GM18505 (cell line): ENCODE results near the gene LLCFC1.

Experiments
- ATAC-seq: cut with Tn5 transposase; IDR thresholded peaks from one replicate; pipeline ENCODE4 v1.9.1; 2021; ENCODE audit not compliant: unreplicated experiment
- POLR2A ChIP-seq: IDR thresholded peaks from 4 replicates; pipeline ENCODE4 v1.6.1; 2011; ENCODE audit warnings: borderline replicate concordance; ENCODE audit not compliant: insufficient read depth, insufficient read length; ENCODE audit errors: extremely low read depth

LLCFC1 gene

GRCh38 chr7:142939226-142939910 lies at the start of gene LLCFC1:
LLCFC1 (plus strand) TSS chr7:142939484; CDS start chr7:142939622, 138 bp downstream.
- no peak for TF ChIP-seq POLR2A
- peak; percentile 56 for ATAC-seq

GRCh38 chr7:142889816-142890215 lies 49.5 kb upstream of the LLCFC1 start:
- no peak for ATAC-seq
- TF ChIP-seq POLR2A: no peak

GRCh38 chr7:142890874-142891485 lies 48.3 kb upstream of the LLCFC1 start:
- ATAC-seq: no peak

GRCh38 chr7:142891490-142892082 lies 47.7 kb upstream of the LLCFC1 start:
- no peak for TF ChIP-seq POLR2A
- no peak for ATAC-seq

More at GRCh38 chr7:142890874-142891485, 48.3 kb upstream of the LLCFC1 start:
- TF ChIP-seq POLR2A: no peak

GRCh38 chr7:142892951-142893350 lies 46.3 kb upstream of the LLCFC1 start:
- TF ChIP-seq POLR2A: no peak
- no peak for ATAC-seq

GRCh38 chr7:142894112-142894984 lies 44.9 kb upstream of the LLCFC1 start:
- no peak for ATAC-seq
- TF ChIP-seq POLR2A: no peak

GRCh38 chr7:142894985-142895593 lies 44.2 kb upstream of the LLCFC1 start:
- no peak for ATAC-seq

GRCh38 chr7:142896151-142896550 lies 43.1 kb upstream of the LLCFC1 start:
- no peak for ATAC-seq
- no peak for TF ChIP-seq POLR2A

More at GRCh38 chr7:142894985-142895593, 44.2 kb upstream of the LLCFC1 start:
- no peak for TF ChIP-seq POLR2A

GRCh38 chr7:142896741-142897379 lies 42.4 kb upstream of the LLCFC1 start:
- no peak for ATAC-seq

GRCh38 chr7:142897691-142898090 lies 41.6 kb upstream of the LLCFC1 start:
- no peak for TF ChIP-seq POLR2A
- ATAC-seq: no peak

More at GRCh38 chr7:142896741-142897379, 42.4 kb upstream of the LLCFC1 start:
- no peak for TF ChIP-seq POLR2A

- TF ChIP-seq POLR2A: no peak
- no peak for ATAC-seq
Observed at GRCh38 chr7:142898377-142899170, 40.7 kb upstream of the LLCFC1 start.

- no peak for ATAC-seq
- no peak for TF ChIP-seq POLR2A
Observed at GRCh38 chr7:142899661-142900060, 39.6 kb upstream of the LLCFC1 start.
